ENCODE measurements around the gene MYRIP.

The MYRIP gene

DNA sequence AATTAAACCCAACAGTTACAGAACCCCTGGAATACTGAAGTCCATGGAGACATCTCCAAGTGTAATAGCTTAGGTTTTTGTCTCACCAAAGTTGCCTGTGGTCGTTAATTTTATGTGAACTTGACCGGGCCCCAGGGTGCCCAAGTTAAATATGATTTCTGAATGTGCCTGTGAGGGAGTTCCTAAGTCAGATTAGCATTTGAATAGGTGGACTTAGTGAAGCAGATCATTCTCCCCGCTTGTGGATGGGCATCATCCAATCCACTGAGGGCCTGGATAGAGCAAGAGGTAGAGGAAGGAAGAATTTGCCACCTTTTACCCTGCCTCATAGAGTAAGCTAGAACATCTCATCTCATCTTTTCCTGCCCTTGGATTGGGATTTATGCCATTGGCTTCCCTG is 203.0 kb downstream of the MYRIP start:
- H3K4me3 ChIP-seq (ENCODE audit: low read depth, low read length) = no peak overlapping the region
- no peak for DNase-seq (ENCODE audit: low read depth)
- TF ChIP-seq, protein P1, sequence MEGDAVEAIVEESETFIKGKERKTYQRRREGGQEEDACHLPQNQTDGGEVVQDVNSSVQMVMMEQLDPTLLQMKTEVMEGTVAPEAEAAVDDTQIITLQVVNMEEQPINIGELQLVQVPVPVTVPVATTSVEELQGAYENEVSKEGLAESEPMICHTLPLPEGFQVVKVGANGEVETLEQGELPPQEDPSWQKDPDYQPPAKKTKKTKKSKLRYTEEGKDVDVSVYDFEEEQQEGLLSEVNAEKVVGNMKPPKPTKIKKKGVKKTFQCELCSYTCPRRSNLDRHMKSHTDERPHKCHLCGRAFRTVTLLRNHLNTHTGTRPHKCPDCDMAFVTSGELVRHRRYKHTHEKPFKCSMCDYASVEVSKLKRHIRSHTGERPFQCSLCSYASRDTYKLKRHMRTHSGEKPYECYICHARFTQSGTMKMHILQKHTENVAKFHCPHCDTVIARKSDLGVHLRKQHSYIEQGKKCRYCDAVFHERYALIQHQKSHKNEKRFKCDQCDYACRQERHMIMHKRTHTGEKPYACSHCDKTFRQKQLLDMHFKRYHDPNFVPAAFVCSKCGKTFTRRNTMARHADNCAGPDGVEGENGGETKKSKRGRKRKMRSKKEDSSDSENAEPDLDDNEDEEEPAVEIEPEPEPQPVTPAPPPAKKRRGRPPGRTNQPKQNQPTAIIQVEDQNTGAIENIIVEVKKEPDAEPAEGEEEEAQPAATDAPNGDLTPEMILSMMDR (IDR thresholded peaks at IDR 0.05; ENCODE audit: insufficient read depth, low read depth, low read length, missing control alignments) = no peak

DNA sequence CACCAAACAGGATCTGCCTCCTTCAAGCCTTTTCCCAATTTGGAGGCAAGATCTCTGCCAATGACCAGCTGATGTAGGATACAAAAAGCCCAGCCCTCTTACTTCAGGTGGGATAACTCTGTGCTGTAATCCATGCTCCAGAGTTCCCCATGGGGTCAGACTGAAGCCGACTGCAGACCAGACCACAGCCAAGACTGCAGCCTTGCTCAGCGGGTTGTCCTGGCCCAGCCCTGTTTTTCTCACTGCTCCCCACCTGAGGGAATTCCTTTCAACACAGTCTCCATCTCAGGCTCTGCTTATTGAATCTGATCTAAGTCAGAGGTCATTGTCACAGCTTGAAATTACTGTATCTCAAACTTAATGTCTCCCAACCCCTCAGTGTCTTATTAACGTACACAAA is 207.0 kb downstream of the MYRIP start:
- TF ChIP-seq, protein P1 (IDR thresholded peaks at IDR 0.05; ENCODE audit: insufficient read depth, low read depth, low read length, missing control alignments) = no peak
- H3K4me3 ChIP-seq (ENCODE audit: low read depth, low read length) = no peak overlapping the region
- no peak for DNase-seq (ENCODE audit: low read depth)

DNA sequence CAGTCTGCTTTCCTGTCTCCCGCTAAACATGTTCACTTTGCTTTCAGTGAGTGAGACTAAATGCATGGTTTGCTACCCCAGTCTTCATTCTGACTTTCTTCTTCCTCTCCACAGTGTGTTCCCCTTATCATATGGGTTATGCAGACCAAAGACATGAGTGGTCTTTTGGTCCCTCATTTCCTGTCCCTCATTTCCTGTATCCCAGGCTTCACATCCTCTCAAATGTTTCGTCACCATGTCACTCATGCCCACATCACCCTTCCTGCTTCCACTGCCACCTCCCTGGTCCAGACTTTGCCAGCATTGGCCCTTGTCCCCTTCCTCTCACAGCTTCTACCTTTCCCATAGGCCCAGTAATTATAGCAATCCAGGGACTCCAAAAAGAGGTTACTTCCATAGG is 209.0 kb downstream of the MYRIP start:
- TF ChIP-seq, protein P1 (IDR thresholded peaks at IDR 0.05; ENCODE audit: insufficient read depth, low read depth, low read length, missing control alignments) = no peak
- no peak for DNase-seq (ENCODE audit: low read depth)
- no peak overlapping the region for H3K4me3 ChIP-seq (ENCODE audit: low read depth, low read length)

DNA sequence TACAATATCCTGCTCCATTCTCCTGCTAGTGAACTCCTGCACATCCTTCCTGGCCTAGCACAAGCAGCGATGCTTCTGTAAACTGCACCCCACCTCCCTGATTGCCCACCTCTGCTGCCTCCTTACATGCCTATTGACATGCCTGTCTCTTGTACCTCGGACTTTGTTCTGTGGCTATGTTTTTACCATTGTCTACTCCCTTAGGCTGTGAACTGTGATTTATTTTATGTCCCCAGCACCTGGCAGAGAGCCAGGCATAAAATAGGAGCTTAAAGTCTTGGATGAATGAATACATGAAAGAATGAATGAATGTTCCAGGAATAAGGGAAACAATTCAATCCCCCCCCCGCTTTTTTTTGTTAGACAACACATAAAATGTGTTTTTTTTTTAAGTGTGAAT is 210.0 kb downstream of the MYRIP start:
- H3K4me3 ChIP-seq (ENCODE audit: low read depth, low read length) = no peak overlapping the region
- TF ChIP-seq, protein P1 (IDR thresholded peaks at IDR 0.05; ENCODE audit: insufficient read depth, low read depth, low read length, missing control alignments) = no peak
- DNase-seq (ENCODE audit: low read depth) = no peak

DNA sequence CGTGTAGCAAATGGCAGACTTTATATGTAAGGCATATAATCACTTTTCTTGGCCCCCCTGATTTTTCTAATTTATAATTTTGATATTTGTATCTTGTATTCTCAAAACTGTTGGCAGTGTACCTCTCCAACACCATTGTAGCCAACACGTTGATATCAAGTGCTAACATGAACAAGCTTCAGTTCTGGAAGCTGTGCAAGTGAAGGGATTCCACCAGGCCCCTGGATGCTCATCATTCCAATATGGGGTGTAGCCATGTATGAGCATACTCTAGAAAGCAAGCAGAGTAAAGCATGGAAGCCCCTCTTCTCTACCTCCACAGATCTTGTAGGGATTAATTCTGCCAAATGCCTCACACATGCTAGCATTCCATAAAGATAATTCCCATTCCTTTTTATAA is 211.3 kb downstream of the MYRIP start:
- H3K4me3 ChIP-seq (ENCODE audit: low read depth, low read length) = no peak overlapping the region
- DNase-seq (ENCODE audit: low read depth) = no peak
- TF ChIP-seq, protein P1 (IDR thresholded peaks at IDR 0.05; ENCODE audit: insufficient read depth, low read depth, low read length, missing control alignments) = no peak

DNA sequence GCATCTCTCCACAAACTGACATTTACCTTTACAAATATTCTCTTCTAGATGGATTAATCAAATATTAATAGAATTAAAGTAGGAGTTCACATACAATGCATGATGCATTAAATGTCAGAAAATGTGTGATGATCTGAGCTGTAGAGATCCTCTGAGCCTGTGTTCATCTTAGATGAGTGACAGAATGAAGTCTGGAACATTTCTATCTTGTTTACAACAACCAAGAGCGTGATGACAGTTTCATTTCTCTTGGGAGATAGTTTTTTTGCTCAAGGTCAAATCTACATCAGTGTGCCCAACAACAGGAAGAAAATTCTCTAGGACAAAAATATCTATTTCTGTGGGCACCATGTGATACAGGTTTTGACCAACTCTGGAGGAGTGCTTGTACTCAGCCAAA is 211.9 kb downstream of the MYRIP start:
- TF ChIP-seq, protein P1 (IDR thresholded peaks at IDR 0.05; ENCODE audit: insufficient read depth, low read depth, low read length, missing control alignments) = no peak
- no peak for DNase-seq (ENCODE audit: low read depth)

DNA sequence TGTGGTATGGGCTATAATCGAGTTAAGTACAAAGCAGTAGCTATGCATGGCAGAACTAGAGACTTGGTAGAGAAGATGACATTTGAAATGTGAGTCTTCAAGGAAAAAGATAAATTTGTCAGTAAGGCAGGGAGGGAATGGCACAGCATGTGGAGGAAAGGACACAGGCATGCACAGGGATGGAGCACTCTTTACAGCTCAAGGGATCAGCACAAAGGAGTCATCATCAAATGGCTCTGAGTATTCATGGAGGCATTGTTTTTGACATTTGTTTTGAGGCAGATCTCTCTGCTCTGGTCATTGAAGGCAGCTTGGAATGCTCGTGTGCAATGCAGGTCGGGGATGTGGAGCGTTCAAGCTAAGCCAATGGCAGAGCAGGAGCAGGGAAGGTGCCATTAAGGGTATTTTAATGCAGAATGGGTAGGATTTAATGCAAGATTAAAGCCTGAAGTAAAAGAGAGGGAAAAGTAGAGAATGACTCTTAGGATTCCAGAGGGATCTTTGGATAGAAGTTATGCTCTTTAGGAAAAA is 213.0 kb downstream of the MYRIP start:
- DNase-seq (ENCODE audit: low read depth) = no peak
- no peak overlapping the region for H3K4me3 ChIP-seq (ENCODE audit: low read depth, low read length)
- TF ChIP-seq, protein P1 (IDR thresholded peaks at IDR 0.05; ENCODE audit: insufficient read depth, low read depth, low read length, missing control alignments) = no peak

More for the DNA sequence above, 211.9 kb downstream of the MYRIP start:
- H3K4me3 ChIP-seq (ENCODE audit: low read depth, low read length) = no peak overlapping the region

Data from GM12865 (cell line).